A549 (cell line): Measurements from ENCODE around the gene PRDM15. TPM values are rescaled to one million over a fixed set of nuclear protein-coding genes. Genes with fewer than 3 reads are reported as not detected.

Source experiments
- ATAC-seq, 2 experiments: fragments of 200-7000 bp in 1 of 2; fragments of >200 bp in 1 of 2; cut with Nextera tagmentation in 1 of 2; cut with Tn5 transposase in 1 of 2; 3 replicates each; pipeline versions ENCODE4 v1.8.0 to v1.9.1; 2018 to 2020; ENCODE audit warnings: mild to moderate bottlenecking in 1 of 2, moderate library complexity in 1 of 2
- CTCF ChIA-PET: fragments of 300-600 bp; sonication (Branson Sonifier 250); formaldehyde crosslinking; extraction: SDS; loops from one replicate; lab custom pipeline; 2021; ENCODE audit warnings: antibody characterized with exemption, inconsistent platforms; lab: Yijun Ruan, JAX
- POLR2A ChIA-PET: fragments of 350-600 bp; formaldehyde crosslinking; extraction: SDS; loops from one replicate; lab custom pipeline; 2021; ENCODE audit warnings: antibody characterized with exemption, inconsistent platforms; lab: Yijun Ruan, JAX
- DNase-seq, 2 experiments: peaks; one replicate each; pipeline versions ENCODE4 v3.0.0 to v3.0.0-alpha.2; 2011 to 2016; ENCODE audit warnings: low read depth in 1 of 2, low spot score in 1 of 2
- FAIRE-seq: peaks from 2 replicates; lab custom pipeline; 2011; peaks lifted over from hg19 to GRCh38; lab: Jason Lieb, UNC
- H3K27ac ChIP-seq, 2 experiments: fragments of >200 bp; sonication (Bioruptor Twin); formaldehyde crosslinking; 3 replicates each; pipeline ENCODE4 v1.5.1; 2016 to 2017
- H3K4me1 ChIP-seq: fragments of >200 bp; sonication (Bioruptor Twin); formaldehyde crosslinking; 3 replicates; pipeline ENCODE4 v1.6.1; 2016
- H3K4me2 ChIP-seq: fragments of >200 bp; sonication (Bioruptor Twin); formaldehyde crosslinking; 3 replicates; pipeline ENCODE4 v1.6.1; 2016
- H3K4me3 ChIP-seq: fragments of >200 bp; sonication (Bioruptor Twin); formaldehyde crosslinking; 3 replicates; pipeline ENCODE4 v1.5.1; 2016
- H3K9me3 ChIP-seq: fragments of >200 bp; sonication (Bioruptor Twin); formaldehyde crosslinking; 3 replicates; pipeline ENCODE4 v1.6.1; 2016
- BCL3 ChIP-seq: fragments of >200 bp; sonication (Bioruptor Twin); formaldehyde crosslinking; IDR thresholded peaks from 3 replicates; pipeline ENCODE4 v1.6.1; 2016
- BHLHE40 ChIP-seq: IDR thresholded peaks from 2 replicates; pipeline ENCODE4 v1.6.1; 2012; ENCODE audit warnings: low read depth, low read length, inconsistent platforms
- ELK1 ChIP-seq: fragments of 150-350 bp; IDR thresholded peaks from 2 replicates; pipeline ENCODE4 v1.6.1; 2014; ENCODE audit warnings: low read depth, mild to moderate bottlenecking, low read length
- EP300 ChIP-seq, 2 experiments: fragments of >200 bp; sonication (Bioruptor Twin); formaldehyde crosslinking; IDR thresholded peaks; 2 replicates in 1 of 2; 3 replicates in 1 of 2; pipeline ENCODE4 v1.6.1; 2016 to 2017
- ESRRA ChIP-seq: fragments of 150-350 bp; IDR thresholded peaks from 2 replicates; pipeline ENCODE4 v1.6.1; 2014; ENCODE audit warnings: mild to moderate bottlenecking, low read length, borderline replicate concordance
- GATA3 ChIP-seq: IDR thresholded peaks from 2 replicates; pipeline ENCODE4 v1.6.1; 2012; ENCODE audit warnings: borderline replicate concordance
- HDAC2 ChIP-seq: fragments of 200-600 bp; sonication (generic); IDR thresholded peaks from 2 replicates; pipeline ENCODE4 v1.6.1; 2016
- HOXB13 ChIP-seq: fragments of 250-450 bp; sonication (Bioruptor Pico); IDR thresholded peaks from 2 replicates; pipeline ENCODE4 v1.5.0; 2020; ENCODE audit warnings: low read depth, mild to moderate bottlenecking, moderate library complexity
- HOXB5 ChIP-seq: fragments of 250-450 bp; sonication (Bioruptor Pico); IDR thresholded peaks from 2 replicates; pipeline ENCODE4 v1.5.0; 2020; ENCODE audit warnings: mild to moderate bottlenecking, moderate library complexity
- JUNB ChIP-seq: fragments of >200 bp; sonication (Bioruptor Twin); formaldehyde crosslinking; IDR thresholded peaks from 2 replicates; pipeline ENCODE4 v1.6.1; 2016
- MAFK ChIP-seq: fragments of 450-650 bp; IDR thresholded peaks from 2 replicates; pipeline ENCODE4 v1.6.1; 2014; ENCODE audit not compliant: partially characterized antibody
- NFE2L2 ChIP-seq: fragments of 150-350 bp; conservative IDR thresholded peaks from 2 replicates; pipeline ENCODE4 v1.6.1; 2014; ENCODE audit warnings: low read length
- NPAS2 ChIP-seq: fragments of 250-450 bp; sonication (Bioruptor Pico); IDR thresholded peaks from 2 replicates; pipeline ENCODE4 v1.8.0; 2022; ENCODE audit warnings: mild to moderate bottlenecking, moderate library complexity, borderline replicate concordance
- POLR2AphosphoS2 ChIP-seq: conservative IDR thresholded peaks from 2 replicates; pipeline ENCODE4 v1.6.1; 2012; ENCODE audit warnings: low read length, improper control_type of control experiment, inconsistent platforms
- RAD21 ChIP-seq, 2 experiments: fragments of >200 bp in 1 of 2; sonication (Bioruptor Twin) in 1 of 2; formaldehyde crosslinking in 1 of 2; IDR thresholded peaks in 1 of 2; conservative IDR thresholded peaks in 1 of 2; 2 replicates in 1 of 2; 3 replicates in 1 of 2; pipeline ENCODE4 v1.6.1; 2012 to 2018; ENCODE audit warnings: inconsistent platforms in 1 of 2
- RARB ChIP-seq: fragments of 250-450 bp; sonication (Bioruptor Pico); IDR thresholded peaks from 2 replicates; pipeline ENCODE4 v1.8.0; 2021; ENCODE audit warnings: mild to moderate bottlenecking, moderate library complexity
- RFX5 ChIP-seq: fragments of 450-650 bp; IDR thresholded peaks from 2 replicates; pipeline ENCODE4 v1.7.1; 2014; ENCODE audit warnings: antibody characterized with exemption, mild to moderate bottlenecking, moderate library complexity
- SMC3 ChIP-seq: fragments of >200 bp; sonication (Bioruptor Twin); formaldehyde crosslinking; IDR thresholded peaks from 3 replicates; pipeline ENCODE4 v1.6.1; 2018; ENCODE audit warnings: inconsistent platforms
- SREBF2 ChIP-seq: fragments of 450-650 bp; IDR thresholded peaks from 2 replicates; pipeline ENCODE4 v1.6.1; 2014; ENCODE audit warnings: mild to moderate bottlenecking, moderate library complexity
- TFCP2L1 ChIP-seq: fragments of 250-450 bp; sonication (Bioruptor Pico); IDR thresholded peaks from 2 replicates; pipeline ENCODE4 v1.5.0; 2021; ENCODE audit warnings: mild to moderate bottlenecking
- TP53 ChIP-seq: fragments of 250-450 bp; sonication (Bioruptor Pico); IDR thresholded peaks from 2 replicates; pipeline ENCODE4 v1.5.0; 2021; ENCODE audit warnings: mild to moderate bottlenecking, moderate library complexity
- ZFP36 ChIP-seq: fragments of 450-650 bp; IDR thresholded peaks from 2 replicates; pipeline ENCODE4 v1.6.1; 2014; ENCODE audit warnings: borderline replicate concordance; ENCODE audit not compliant: partially characterized antibody
- ZNF302 ChIP-seq: fragments of 250-450 bp; sonication (Bioruptor Pico); IDR thresholded peaks from 2 replicates; pipeline ENCODE4 v1.9.0; 2021; ENCODE audit warnings: inconsistent platforms, mild to moderate bottlenecking, moderate library complexity
- WGBS: methylation state at CpG from one replicate; pipeline ENCODE4 v1.1.6; 2017; ENCODE audit errors: missing lambda C conversion rate; 5-methylcytosine and 5-hydroxymethylcytosine counted together
- polyA plus RNA-seq, 4 experiments: library from polyadenylated mRNA; depleted of rRNA in 3 of 4; stranded (reverse); fragments of >200 nt; fragmentation: RNase III in 1 of 4; extraction: RNeasy Plus Mini Kit Qiagen cat#74134 plus additional on column Dnase treatment in 1 of 4; gene quantifications; 2 replicates in 3 of 4; 3 replicates in 1 of 4; pipeline ENCODE4 v1.2.3, GENCODE V29; 2011 to 2017
- TF ChIP-seq, protein P1 (sequence below): IDR thresholded peaks from 2 replicates; pipeline ENCODE4 v1.6.1; 2012
- TF ChIP-seq, protein P2 (sequence below): fragments of 200-600 bp; sonication (generic); IDR thresholded peaks from 2 replicates; pipeline ENCODE4 v1.6.1; 2016; ENCODE audit warnings: antibody characterized with exemption, mild to moderate bottlenecking, moderate library complexity
- TF ChIP-seq, protein P3 (sequence below): fragments of >200 bp; sonication (Bioruptor Twin); formaldehyde crosslinking; IDR thresholded peaks from 2 replicates; pipeline ENCODE4 v1.6.1; 2016
- TF ChIP-seq, protein P4 (sequence below): IDR thresholded peaks from 2 replicates; pipeline ENCODE4 v1.6.1; 2012

PRDM15 gene
- polyA plus RNA-seq, 2 of the 4 experiments (the other 2 are of a cell fraction) = 4.5 to 6.1 TPM

DNA sequence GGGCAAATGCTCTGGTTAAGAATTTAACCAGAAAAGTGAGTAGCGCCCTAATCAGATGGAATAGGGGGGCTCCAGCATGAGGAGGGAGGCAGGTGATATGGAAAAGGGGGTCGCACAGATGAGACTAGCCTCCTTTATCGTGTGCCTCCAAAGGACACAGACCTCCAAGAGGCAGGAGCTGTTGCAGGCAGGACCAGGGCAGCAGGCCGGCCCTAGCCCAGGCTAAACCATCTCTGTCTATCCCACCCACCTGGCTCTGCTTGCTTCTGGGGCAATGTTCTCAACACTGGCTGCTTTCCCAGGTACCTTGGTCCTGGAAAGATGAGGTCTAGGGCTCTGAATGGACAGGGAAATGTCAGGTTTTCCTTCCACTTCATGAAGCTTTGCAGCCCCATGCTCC lies 38.4 kb upstream of the PRDM15 start:
- no peaks in the 10 kb centered on the region for H3K4me1 ChIP-seq
- DNase-seq = no peak
- no peak for ATAC-seq
- TF ChIP-seq ZNF302 (CRISPR knock-in tag) = no peak
- TF ChIP-seq RAD21 (conservative IDR thresholded peaks at IDR 0.05 in 1 of 2, IDR thresholded peaks at IDR 0.05 in 1 of 2) = no peak
- TF ChIP-seq ESRRA = no peak
- H3K4me3 ChIP-seq = no peak overlapping the region
- no peak overlapping the region for H3K4me2 ChIP-seq
- WGBS = 88% methylated on average over 3 of the region's 4 CpGs
- H3K9me3 ChIP-seq = no peaks in the 10 kb centered on the region
- no peak for FAIRE-seq
- CTCF ChIA-PET = no interaction called here
- H3K27ac ChIP-seq = no peak overlapping the region
- POLR2A ChIA-PET = no interaction called here

GRCh38 chr21:41916888-41917433 lies 37.8 kb upstream of the PRDM15 start:
- DNase-seq (no peak), FAIRE-seq (no peak), ATAC-seq (no peak)
- Histone ChIP-seq H3K4me3 (no peak overlapping the region), H3K4me2 (no peak overlapping the region), H3K27ac (no peak overlapping the region), H3K4me1 (no peaks in the 10 kb centered on the region), H3K9me3 (no peaks in the 10 kb centered on the region)
- ChIA-PET POLR2A (no interaction called here), CTCF (no interaction called here)
- TF ChIP-seq SREBF2 = no peak
- TF ChIP-seq MAFK = no peak
- no peak for TF ChIP-seq ELK1
- TF ChIP-seq, protein P1, sequence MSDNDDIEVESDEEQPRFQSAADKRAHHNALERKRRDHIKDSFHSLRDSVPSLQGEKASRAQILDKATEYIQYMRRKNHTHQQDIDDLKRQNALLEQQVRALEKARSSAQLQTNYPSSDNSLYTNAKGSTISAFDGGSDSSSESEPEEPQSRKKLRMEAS = no peak
- no peak for TF ChIP-seq RARB
- TF ChIP-seq SMC3 = no peak
- no peak for TF ChIP-seq ESRRA
- TF ChIP-seq, protein P2, sequence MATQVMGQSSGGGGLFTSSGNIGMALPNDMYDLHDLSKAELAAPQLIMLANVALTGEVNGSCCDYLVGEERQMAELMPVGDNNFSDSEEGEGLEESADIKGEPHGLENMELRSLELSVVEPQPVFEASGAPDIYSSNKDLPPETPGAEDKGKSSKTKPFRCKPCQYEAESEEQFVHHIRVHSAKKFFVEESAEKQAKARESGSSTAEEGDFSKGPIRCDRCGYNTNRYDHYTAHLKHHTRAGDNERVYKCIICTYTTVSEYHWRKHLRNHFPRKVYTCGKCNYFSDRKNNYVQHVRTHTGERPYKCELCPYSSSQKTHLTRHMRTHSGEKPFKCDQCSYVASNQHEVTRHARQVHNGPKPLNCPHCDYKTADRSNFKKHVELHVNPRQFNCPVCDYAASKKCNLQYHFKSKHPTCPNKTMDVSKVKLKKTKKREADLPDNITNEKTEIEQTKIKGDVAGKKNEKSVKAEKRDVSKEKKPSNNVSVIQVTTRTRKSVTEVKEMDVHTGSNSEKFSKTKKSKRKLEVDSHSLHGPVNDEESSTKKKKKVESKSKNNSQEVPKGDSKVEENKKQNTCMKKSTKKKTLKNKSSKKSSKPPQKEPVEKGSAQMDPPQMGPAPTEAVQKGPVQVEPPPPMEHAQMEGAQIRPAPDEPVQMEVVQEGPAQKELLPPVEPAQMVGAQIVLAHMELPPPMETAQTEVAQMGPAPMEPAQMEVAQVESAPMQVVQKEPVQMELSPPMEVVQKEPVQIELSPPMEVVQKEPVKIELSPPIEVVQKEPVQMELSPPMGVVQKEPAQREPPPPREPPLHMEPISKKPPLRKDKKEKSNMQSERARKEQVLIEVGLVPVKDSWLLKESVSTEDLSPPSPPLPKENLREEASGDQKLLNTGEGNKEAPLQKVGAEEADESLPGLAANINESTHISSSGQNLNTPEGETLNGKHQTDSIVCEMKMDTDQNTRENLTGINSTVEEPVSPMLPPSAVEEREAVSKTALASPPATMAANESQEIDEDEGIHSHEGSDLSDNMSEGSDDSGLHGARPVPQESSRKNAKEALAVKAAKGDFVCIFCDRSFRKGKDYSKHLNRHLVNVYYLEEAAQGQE = no peak
- no peak for TF ChIP-seq GATA3
- TF ChIP-seq, protein P3, sequence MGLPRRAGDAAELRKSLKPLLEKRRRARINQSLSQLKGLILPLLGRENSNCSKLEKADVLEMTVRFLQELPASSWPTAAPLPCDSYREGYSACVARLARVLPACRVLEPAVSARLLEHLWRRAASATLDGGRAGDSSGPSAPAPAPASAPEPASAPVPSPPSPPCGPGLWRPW = no peak
- no peak for TF ChIP-seq TP53
- no peak for TF ChIP-seq NFE2L2
- TF ChIP-seq BHLHE40 = no peak
- TF ChIP-seq JUNB = no peak
- TF ChIP-seq TFCP2L1 (CRISPR knock-in tag) = no peak
- no peak for TF ChIP-seq HOXB5 (CRISPR knock-in tag)
- TF ChIP-seq POLR2AphosphoS2 = no peak
- 84% methylated on average over 3 of the region's 3 CpGs for WGBS

DNA sequence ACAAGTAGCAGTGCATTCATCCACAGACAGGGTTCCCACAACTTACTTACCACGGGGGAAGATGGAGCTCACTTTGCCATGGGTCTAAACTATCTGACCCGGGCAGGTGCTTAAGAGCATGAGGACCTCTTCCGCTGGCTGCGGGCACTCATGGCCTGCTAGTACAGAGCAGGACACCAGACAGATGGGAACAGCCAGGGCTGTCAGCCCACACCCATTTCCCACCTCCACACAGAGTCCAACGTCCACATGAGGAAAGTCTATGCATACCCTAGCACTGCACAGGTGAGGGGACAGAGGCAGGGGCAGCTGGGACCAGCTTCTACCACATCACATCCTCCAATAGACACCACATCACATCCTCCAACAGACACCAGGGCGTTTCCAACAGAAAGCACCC lies 35.8 kb upstream of the PRDM15 start:
- no peak overlapping the region for H3K4me2 ChIP-seq
- ATAC-seq (no peak), DNase-seq (no peak), FAIRE-seq (no peak)
- H3K4me1 ChIP-seq = no peaks in the 10 kb centered on the region
- H3K4me3 ChIP-seq = no peak overlapping the region
- WGBS = 72% methylated on average over 6 of the region's 6 CpGs
- no peaks in the 10 kb centered on the region for H3K9me3 ChIP-seq
- no peak overlapping the region for H3K27ac ChIP-seq
- CTCF ChIA-PET = interaction anchor here (0.7 kb wide), 1 partner anchor 325 kb away, joined by 5 read pairs; no protein-coding TSS in a partner anchor
- POLR2A ChIA-PET = no interaction called here
- TF ChIP-seq RFX5 (no peak), HOXB13 (CRISPR knock-in tag) (no peak), BCL3 (no peak), HDAC2 (no peak), ZFP36 (no peak), NFE2L2 (no peak), NPAS2 (CRISPR knock-in tag) (no peak), ZNF302 (CRISPR knock-in tag) (no peak), HOXB5 (CRISPR knock-in tag) (no peak), EP300 (IDR thresholded peaks at IDR 0.05) (no peak), RAD21 (conservative IDR thresholded peaks at IDR 0.05 in 1 of 2, IDR thresholded peaks at IDR 0.05 in 1 of 2) (no peak)
- TF ChIP-seq, protein P4, sequence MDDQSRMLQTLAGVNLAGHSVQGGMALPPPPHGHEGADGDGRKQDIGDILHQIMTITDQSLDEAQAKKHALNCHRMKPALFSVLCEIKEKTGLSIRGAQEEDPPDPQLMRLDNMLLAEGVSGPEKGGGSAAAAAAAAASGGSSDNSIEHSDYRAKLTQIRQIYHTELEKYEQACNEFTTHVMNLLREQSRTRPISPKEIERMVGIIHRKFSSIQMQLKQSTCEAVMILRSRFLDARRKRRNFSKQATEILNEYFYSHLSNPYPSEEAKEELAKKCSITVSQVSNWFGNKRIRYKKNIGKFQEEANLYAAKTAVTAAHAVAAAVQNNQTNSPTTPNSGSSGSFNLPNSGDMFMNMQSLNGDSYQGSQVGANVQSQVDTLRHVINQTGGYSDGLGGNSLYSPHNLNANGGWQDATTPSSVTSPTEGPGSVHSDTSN = no peak
